ENCODE measurements around the gene SUGCT.

DNA sequence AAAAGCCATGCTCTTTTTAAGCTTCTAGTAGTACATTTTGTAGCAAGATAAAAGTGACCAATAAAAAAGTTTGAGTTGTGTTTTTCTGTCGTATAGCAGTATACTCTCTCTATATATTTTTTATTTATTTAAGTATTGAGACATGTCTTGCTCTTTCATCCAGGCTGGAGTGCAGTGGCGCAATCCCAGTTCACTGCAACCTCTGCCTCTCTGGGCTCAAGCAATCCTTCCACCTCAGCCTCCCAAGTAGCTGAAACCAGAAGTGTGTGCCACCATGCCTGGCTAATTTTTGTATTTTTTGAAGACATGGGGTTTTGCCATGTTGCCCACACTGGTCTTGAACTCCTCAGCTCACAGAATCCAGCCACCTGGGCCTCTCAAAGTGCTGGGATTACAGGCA, 2.8 kb downstream of the SUGCT start:
- TF ChIP-seq, protein P1, sequence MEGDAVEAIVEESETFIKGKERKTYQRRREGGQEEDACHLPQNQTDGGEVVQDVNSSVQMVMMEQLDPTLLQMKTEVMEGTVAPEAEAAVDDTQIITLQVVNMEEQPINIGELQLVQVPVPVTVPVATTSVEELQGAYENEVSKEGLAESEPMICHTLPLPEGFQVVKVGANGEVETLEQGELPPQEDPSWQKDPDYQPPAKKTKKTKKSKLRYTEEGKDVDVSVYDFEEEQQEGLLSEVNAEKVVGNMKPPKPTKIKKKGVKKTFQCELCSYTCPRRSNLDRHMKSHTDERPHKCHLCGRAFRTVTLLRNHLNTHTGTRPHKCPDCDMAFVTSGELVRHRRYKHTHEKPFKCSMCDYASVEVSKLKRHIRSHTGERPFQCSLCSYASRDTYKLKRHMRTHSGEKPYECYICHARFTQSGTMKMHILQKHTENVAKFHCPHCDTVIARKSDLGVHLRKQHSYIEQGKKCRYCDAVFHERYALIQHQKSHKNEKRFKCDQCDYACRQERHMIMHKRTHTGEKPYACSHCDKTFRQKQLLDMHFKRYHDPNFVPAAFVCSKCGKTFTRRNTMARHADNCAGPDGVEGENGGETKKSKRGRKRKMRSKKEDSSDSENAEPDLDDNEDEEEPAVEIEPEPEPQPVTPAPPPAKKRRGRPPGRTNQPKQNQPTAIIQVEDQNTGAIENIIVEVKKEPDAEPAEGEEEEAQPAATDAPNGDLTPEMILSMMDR (IDR thresholded peaks at IDR 0.05 in 8 of 11, conservative IDR thresholded peaks at IDR 0.05 in 3 of 11): no peak
- TF ChIP-seq POLR2AphosphoS5 (IDR thresholded peaks at IDR 0.05): no peak
